ENCODE data around the gene ITGB1BP2.
"Not testable (repeated sequence)": the region's sequence is repeated elsewhere in the genome, so short reads cannot be mapped to it uniquely, and the experiment has no call there.

Gene ITGB1BP2

DNA sequence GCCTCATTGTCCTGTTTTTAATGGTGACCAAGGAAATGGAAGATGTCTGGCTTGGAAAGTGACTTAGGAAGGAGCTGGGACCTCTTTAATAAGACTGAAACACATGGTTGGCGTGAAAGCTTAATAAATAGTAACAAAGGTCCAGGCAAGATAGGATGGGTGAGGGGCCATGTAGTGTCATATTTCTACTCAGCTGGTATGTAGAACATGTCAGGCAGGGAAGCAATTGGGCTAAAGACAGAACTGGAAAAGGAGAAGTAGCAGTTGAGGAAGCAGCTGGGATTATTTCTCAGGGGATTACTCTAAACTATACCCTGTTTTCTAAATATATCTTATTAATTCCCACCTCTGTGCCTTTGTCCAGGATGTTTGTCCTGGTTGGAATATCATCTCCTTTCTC, 18.6 kb downstream of the ITGB1BP2 start:
- H3K4me3 ChIP-seq (ENCODE audit: low read length) = no peak overlapping the region
- DNase-seq (ENCODE audit: low read depth) = no peak
- TF ChIP-seq, protein P1, sequence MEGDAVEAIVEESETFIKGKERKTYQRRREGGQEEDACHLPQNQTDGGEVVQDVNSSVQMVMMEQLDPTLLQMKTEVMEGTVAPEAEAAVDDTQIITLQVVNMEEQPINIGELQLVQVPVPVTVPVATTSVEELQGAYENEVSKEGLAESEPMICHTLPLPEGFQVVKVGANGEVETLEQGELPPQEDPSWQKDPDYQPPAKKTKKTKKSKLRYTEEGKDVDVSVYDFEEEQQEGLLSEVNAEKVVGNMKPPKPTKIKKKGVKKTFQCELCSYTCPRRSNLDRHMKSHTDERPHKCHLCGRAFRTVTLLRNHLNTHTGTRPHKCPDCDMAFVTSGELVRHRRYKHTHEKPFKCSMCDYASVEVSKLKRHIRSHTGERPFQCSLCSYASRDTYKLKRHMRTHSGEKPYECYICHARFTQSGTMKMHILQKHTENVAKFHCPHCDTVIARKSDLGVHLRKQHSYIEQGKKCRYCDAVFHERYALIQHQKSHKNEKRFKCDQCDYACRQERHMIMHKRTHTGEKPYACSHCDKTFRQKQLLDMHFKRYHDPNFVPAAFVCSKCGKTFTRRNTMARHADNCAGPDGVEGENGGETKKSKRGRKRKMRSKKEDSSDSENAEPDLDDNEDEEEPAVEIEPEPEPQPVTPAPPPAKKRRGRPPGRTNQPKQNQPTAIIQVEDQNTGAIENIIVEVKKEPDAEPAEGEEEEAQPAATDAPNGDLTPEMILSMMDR (IDR thresholded peaks at IDR 0.05; ENCODE audit: insufficient read depth, low read depth, low read length, missing control alignments) = no peak

DNA sequence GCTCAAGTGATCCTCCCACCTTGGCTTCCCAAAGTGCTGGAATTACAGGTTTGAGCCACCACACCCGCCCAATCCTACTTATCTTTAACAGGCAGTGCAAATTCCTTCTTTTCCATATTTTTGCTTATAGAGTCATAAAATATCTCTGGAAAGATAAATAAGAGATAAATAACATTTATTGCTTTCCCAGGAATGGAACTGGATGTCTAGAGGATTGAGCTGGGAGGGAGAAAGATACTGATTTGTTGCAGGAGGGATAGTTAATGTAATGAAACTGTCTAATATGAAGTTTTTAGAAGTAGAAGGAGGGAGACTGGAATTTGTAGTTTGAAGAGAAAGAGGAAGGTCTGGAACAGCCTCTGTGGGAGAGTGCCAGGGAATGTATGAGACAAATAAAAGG, 20.2 kb downstream of the ITGB1BP2 start:
- DNase-seq (ENCODE audit: low read depth) = no peak
- H3K4me3 ChIP-seq (ENCODE audit: low read length) = no peak overlapping the region
- TF ChIP-seq, protein P1 (IDR thresholded peaks at IDR 0.05; ENCODE audit: insufficient read depth, low read depth, low read length, missing control alignments) = no peak

DNA sequence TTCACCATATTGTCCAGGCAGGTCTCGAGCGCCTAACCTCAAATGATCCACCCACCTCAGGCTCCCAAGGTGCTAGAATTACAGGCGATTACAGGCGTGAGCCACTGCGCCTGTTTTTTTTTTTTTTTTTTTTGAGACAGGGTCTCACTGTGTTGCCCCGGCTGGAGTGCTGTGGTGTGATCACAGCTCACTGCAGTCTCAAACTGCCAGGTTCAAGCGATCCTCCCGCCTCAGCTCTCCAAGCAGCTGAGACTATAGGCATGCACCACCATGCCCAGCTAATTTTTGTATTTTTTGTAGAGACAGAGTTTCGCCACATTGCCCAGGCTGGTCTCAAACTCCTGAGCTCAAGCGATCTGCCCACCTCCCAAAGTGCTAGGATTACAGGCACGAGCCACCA, 22.9 kb downstream of the ITGB1BP2 start:
- not testable (repeated sequence) for H3K4me3 ChIP-seq (ENCODE audit: low read length); DNase-seq (ENCODE audit: low read depth)

DNA sequence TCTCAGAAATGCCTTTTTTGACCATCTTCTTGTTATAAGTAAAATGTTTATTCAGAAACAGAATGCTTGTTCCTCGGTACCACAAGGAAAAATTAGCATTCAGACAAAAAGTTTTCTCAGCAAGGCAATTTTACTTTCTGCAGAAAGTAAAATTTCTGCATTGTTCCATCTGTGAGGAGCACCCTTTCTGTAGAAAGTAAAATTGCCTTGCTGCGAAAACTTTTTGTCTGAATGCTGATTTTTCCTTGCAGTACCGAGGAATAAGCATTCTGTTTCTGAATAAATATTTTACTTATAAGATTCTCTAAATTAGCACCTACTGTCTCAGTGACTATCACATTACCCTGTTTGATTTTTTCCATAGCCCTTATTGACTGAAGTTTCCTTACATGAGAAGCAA, 24.8 kb downstream of the ITGB1BP2 start:
- no peak overlapping the region for H3K4me3 ChIP-seq (ENCODE audit: low read length)
- no peak for DNase-seq (ENCODE audit: low read depth)
- TF ChIP-seq, protein P1 (IDR thresholded peaks at IDR 0.05; ENCODE audit: insufficient read depth, low read depth, low read length, missing control alignments) = no peak

DNA sequence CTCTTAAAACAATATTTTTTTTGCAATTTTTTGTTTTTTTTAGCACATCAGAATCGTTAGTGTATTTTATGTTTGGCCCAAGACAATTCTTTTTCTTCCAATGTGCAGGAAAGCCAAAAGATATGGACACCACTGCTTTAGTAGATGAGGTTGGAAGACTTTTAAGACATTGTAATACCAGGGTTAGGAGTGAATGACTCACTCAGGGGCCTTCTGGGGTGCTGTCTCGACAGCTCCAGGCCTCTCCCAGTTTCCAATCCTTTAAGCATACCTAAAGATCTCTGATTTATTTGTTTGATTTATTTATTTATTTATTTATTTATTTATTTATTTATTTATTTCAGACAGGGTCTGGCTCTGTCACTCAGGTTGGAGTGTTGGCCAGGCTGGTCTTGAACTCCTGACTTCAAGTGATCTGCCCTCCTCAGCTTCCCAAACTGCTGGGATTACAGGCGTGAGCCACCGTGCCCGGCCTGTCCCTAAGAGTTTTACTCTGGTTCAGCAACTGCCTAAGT, 47.7 kb downstream of the ITGB1BP2 start:
- peak; percentile 35 for DNase-seq (ENCODE audit: low read depth)

DNA sequence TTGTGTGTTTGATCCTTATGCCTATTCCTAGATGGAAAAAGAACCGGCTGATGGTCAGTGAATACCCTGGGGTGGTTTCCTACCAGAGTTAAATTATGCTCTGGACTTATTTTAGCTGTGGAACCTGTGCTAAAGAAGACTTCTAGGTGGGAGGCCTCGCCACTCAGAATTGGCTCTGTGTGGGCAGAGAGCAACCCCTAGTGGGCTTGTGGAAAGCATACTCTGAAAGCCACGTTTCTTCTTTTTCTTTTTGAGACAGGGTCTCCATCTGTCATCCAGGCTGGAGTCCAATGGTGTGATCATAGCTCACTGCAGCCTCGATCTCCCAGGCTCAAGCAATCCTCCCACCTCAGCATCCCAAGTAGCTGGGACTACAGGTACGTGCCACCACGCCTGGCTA, 48.3 kb downstream of the ITGB1BP2 start:
- H3K4me3 ChIP-seq (ENCODE audit: low read length); DNase-seq (ENCODE audit: low read depth): not testable (repeated sequence)

More for the DNA sequence above, 47.7 kb downstream of the ITGB1BP2 start:
- not testable (repeated sequence) for H3K4me3 ChIP-seq (ENCODE audit: low read length)

DNA sequence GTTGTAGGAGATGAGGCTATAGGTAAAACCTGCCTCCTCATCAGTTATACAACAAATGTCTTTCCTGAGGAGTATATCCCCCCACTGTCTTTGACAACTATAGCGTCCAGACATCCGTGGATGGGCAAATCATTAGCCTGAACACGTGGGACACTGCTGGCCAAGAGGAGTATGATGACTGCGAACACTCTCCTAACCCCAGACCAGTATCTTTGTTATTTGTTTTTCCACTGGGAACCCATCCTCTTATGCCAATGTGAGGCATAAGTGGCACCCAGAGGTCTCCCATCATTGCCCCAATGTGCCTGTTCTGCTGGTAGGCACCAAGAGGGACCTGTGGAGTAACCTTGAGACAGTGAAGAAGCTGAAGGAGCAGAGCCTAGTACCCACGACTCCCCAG, 50.9 kb downstream of the ITGB1BP2 start:
- H3K4me3 ChIP-seq (ENCODE audit: low read length); DNase-seq (ENCODE audit: low read depth): not testable (repeated sequence)

Measured in epithelial cell of esophagus (primary cell).